Urinary bladder (tissue), 4 donors: ENCODE measurements around the gene ANXA11. TPM values are rescaled to one million over a fixed set of nuclear protein-coding genes. Genes with fewer than 3 reads are reported as not detected.
A peak's percentile ranks its signal among the peaks of the same experiment; 100 is the strongest.

Experiments
- DNase-seq: peaks from one replicate; pipeline ENCODE4 v3.0.0-alpha.2; 2015; ENCODE audit errors: extremely low spot score
- H3K27ac ChIP-seq: one replicate; pipeline ENCODE4 v1.5.1; 2013; ENCODE audit warnings: low read depth, mild to moderate bottlenecking, moderate library complexity
- H3K36me3 ChIP-seq: one replicate; pipeline ENCODE4 v1.6.1; 2013; ENCODE audit warnings: mild to moderate bottlenecking, moderate library complexity; ENCODE audit not compliant: insufficient read depth
- H3K4me1 ChIP-seq: one replicate; pipeline ENCODE4 v1.6.1; 2013; ENCODE audit warnings: mild to moderate bottlenecking, moderate library complexity; ENCODE audit not compliant: insufficient read depth
- H3K4me3 ChIP-seq: one replicate; pipeline ENCODE4 v1.5.1; 2013; ENCODE audit warnings: low read depth, low read length
- WGBS: extraction: QIAGEN DNeasy Blood & Tissue Kit; methylation state at CpG from one replicate; pipeline ENCODE4 v1.1.7; 2013; 5-methylcytosine and 5-hydroxymethylcytosine counted together
- polyA plus RNA-seq: library from polyadenylated mRNA; stranded (reverse); fragments of 200-250 nt; gene quantifications from one replicate; pipeline ENCODE4 v1.2.3, GENCODE V29; 2013
- total RNA-seq: library from RNA; depleted of rRNA; stranded (reverse); fragments of >200 nt; gene quantifications from one replicate; pipeline ENCODE4 v1.2.3, GENCODE V29; 2014
- donor health status: healthy with polysubstance abuse.
- donor health status: healthy.

ANXA11 gene
- total and polyA plus RNA-seq, 2 donors = 41.8 to 114 TPM

- 90% methylated on average over 17 of the region's 17 CpGs for WGBS
- no peak overlapping the region for H3K27ac ChIP-seq
- no peak overlapping the region for H3K4me3 ChIP-seq
- no peak for DNase-seq
- H3K4me1 ChIP-seq = no peaks in the 10 kb centered on the region
- H3K36me3 ChIP-seq = no peaks in the 10 kb centered on the region
Observed at GRCh38 chr10:80160361-80161320, 44.7 kb downstream of the ANXA11 start.

- Histone ChIP-seq H3K36me3 (no peaks in the 10 kb centered on the region), H3K4me3 (no peak overlapping the region), H3K4me1 (no peaks in the 10 kb centered on the region), H3K27ac (peak overlapping the region; percentile 74)
- DNase-seq = no peak
- 76% methylated on average over 9 of the region's 9 CpGs for WGBS
Observed at GRCh38 chr10:80159166-80159873, 46.0 kb downstream of the ANXA11 start.

GRCh38 chr10:80158598-80159127 lies 46.7 kb downstream of the ANXA11 start:
- Histone ChIP-seq H3K36me3 (no peaks in the 10 kb centered on the region), H3K4me1 (no peaks in the 10 kb centered on the region)
- WGBS = 36% methylated on average over 14 of the region's 14 CpGs

GRCh38 chr10:80158126-80158525 lies 47.2 kb downstream of the ANXA11 start:
- no peak for DNase-seq
- H3K4me3 ChIP-seq = no peak overlapping the region
- peaks cover 2% of the 10 kb centered on the region for H3K36me3 ChIP-seq
- no peaks in the 10 kb centered on the region for H3K4me1 ChIP-seq
- WGBS = 57% methylated on average over 5 of the region's 5 CpGs
- H3K27ac ChIP-seq = peak overlapping the region; percentile 3

More at GRCh38 chr10:80158598-80159127, 46.7 kb downstream of the ANXA11 start:
- Histone ChIP-seq H3K27ac (peak overlapping the region; percentile 74), H3K4me3 (no peak overlapping the region)
- no peak for DNase-seq

- Histone ChIP-seq H3K4me1 (no peaks in the 10 kb centered on the region), H3K27ac (no peak overlapping the region), H3K36me3 (peaks cover 5% of the 10 kb centered on the region), H3K4me3 (no peak overlapping the region)
- DNase-seq = no peak
- 98% methylated on average over 14 of the region's 14 CpGs for WGBS
Observed at GRCh38 chr10:80157561-80157960, 47.8 kb downstream of the ANXA11 start.

- Histone ChIP-seq H3K4me1 (no peaks in the 10 kb centered on the region), H3K36me3 (peaks cover 5% of the 10 kb centered on the region), H3K27ac (no peak overlapping the region), H3K4me3 (no peak overlapping the region)
- DNase-seq = no peak
- 93% methylated on average over 5 of the region's 5 CpGs for WGBS
Observed at GRCh38 chr10:80156216-80156615, 49.1 kb downstream of the ANXA11 start.

- Histone ChIP-seq H3K36me3 (peaks cover 5% of the 10 kb centered on the region), H3K27ac (peak overlapping the region; percentile 66), H3K4me1 (no peaks in the 10 kb centered on the region), H3K4me3 (no peak overlapping the region)
- 74% methylated on average over 8 of the region's 8 CpGs for WGBS
- no peak for DNase-seq
Observed at GRCh38 chr10:80155696-80156215, 49.6 kb downstream of the ANXA11 start.

GRCh38 chr10:80154978-80155695 lies 50.2 kb downstream of the ANXA11 start:
- DNase-seq = no peak
- H3K4me3 ChIP-seq = no peak overlapping the region
- 57% methylated on average over 10 of the region's 10 CpGs for WGBS
- H3K4me1 ChIP-seq = no peaks in the 10 kb centered on the region
- H3K27ac ChIP-seq = peak overlapping the region; percentile 66
- H3K36me3 ChIP-seq = peaks cover 5% of the 10 kb centered on the region

GRCh38 chr10:80154626-80154977 lies 50.7 kb downstream of the ANXA11 start:
- WGBS = 89% methylated on average over 5 of the region's 5 CpGs
- Histone ChIP-seq H3K36me3 (peaks cover 5% of the 10 kb centered on the region), H3K4me3 (no peak overlapping the region), H3K4me1 (no peaks in the 10 kb centered on the region), H3K27ac (no peak overlapping the region)
- DNase-seq = no peak

GRCh38 chr10:80153460-80153859 lies 51.9 kb downstream of the ANXA11 start:
- DNase-seq = no peak
- Histone ChIP-seq H3K4me1 (no peaks in the 10 kb centered on the region), H3K27ac (no peak overlapping the region), H3K4me3 (no peak overlapping the region), H3K36me3 (peaks cover 5% of the 10 kb centered on the region)
- WGBS = 83% methylated on average over 3 of the region's 3 CpGs

- no peak overlapping the region for H3K4me3 ChIP-seq
- no peak for DNase-seq
- peaks cover 5% of the 10 kb centered on the region for H3K36me3 ChIP-seq
- WGBS = 89% methylated on average over 6 of the region's 6 CpGs
- no peaks in the 10 kb centered on the region for H3K4me1 ChIP-seq
- no peak overlapping the region for H3K27ac ChIP-seq
Observed at GRCh38 chr10:80152820-80153219, 52.5 kb downstream of the ANXA11 start.

GRCh38 chr10:80150172-80150571 lies 55.2 kb downstream of the ANXA11 start:
- Histone ChIP-seq H3K27ac (no peak overlapping the region), H3K36me3 (peaks cover 5% of the 10 kb centered on the region), H3K4me3 (no peak overlapping the region), H3K4me1 (no peaks in the 10 kb centered on the region)
- DNase-seq = no peak
- WGBS = 67% methylated on average over 2 of the region's 2 CpGs

- Histone ChIP-seq H3K36me3 (peaks cover 5% of the 10 kb centered on the region), H3K27ac (no peak overlapping the region), H3K4me1 (no peaks in the 10 kb centered on the region), H3K4me3 (no peak overlapping the region)
- no peak for DNase-seq
- WGBS = 96% methylated on average over 2 of the region's 2 CpGs
Observed at GRCh38 chr10:80149123-80149522, 56.2 kb downstream of the ANXA11 start.
